ENCODE data around the gene TUG1.
A peak's percentile ranks its signal among the peaks of the same experiment; 100 is the strongest.

The TUG1 gene

DNA sequence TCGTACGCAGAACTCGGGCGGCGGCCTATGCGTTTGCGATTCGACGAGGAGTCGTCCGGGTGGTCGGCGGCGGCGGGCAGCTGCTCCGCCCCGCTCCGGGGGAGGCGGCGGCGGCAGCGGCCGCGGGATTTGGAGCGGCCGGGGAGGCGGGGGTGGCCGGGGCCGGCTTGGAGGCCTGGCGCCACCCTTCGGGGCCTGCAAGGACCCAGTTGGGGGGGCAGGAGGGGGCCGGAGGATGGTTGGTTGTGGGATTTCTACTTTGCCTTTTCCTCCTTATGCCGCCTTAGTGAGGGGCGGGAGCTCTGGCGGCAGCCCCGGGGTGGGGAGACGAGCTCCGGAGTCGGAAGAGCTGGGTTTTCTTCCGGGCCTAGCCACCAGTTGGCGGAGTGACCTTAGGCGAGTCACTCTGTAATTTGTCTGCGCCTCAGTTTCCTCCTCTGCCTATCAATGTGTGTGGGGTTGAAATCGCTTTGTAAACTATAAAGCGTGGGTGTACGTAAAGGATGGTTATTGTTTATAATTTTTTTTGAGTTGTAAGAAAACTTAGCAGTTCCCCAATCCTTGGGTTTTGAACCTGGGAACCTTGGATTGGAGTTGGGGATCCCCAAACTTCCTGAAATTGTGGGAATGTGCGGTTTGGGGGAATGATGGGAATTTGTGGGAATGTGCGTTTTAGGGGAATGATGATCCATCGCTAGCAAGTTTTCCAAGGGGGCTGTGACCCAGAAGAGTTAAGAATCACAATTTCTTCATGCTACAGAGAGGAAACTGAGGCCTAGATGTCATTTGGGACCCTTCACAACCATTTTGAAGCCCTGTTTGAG lies 679 bp downstream of the TUG1 start:
- H2AFZ ChIP-seq (ENCODE audit: low read length), result 0 out of 2 replicates have a peak overlapping the region, but pooled peaks have one; percentile 21
- H3K9me2 ChIP-seq (replicated peaks; ENCODE audit: insufficient read depth, low read length), result no peaks in the 10 kb centered on the region
- no peak for TF ChIP-seq EZH2 (optimal IDR thresholded peaks at IDR 0.05; ENCODE audit: low read depth, low read length)
- TF ChIP-seq, protein P1, sequence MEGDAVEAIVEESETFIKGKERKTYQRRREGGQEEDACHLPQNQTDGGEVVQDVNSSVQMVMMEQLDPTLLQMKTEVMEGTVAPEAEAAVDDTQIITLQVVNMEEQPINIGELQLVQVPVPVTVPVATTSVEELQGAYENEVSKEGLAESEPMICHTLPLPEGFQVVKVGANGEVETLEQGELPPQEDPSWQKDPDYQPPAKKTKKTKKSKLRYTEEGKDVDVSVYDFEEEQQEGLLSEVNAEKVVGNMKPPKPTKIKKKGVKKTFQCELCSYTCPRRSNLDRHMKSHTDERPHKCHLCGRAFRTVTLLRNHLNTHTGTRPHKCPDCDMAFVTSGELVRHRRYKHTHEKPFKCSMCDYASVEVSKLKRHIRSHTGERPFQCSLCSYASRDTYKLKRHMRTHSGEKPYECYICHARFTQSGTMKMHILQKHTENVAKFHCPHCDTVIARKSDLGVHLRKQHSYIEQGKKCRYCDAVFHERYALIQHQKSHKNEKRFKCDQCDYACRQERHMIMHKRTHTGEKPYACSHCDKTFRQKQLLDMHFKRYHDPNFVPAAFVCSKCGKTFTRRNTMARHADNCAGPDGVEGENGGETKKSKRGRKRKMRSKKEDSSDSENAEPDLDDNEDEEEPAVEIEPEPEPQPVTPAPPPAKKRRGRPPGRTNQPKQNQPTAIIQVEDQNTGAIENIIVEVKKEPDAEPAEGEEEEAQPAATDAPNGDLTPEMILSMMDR (IDR thresholded peaks at IDR 0.05; ENCODE audit: low read length), result no peak
- TF ChIP-seq EZH2phosphoT487 (IDR thresholded peaks at IDR 0.05; ENCODE audit: low read length), result no peak
- H3K27me3 ChIP-seq (replicated peaks; ENCODE audit: insufficient read depth, low read length), result no peaks in the 10 kb centered on the region
- H3F3A ChIP-seq (ENCODE audit: insufficient read depth, low read length), result peaks cover 3% of the 10 kb centered on the region; the same call in 1 of the 2 replicates
- no peaks in the 10 kb centered on the region for H4K20me1 ChIP-seq (ENCODE audit: insufficient read depth, low read length)
- H3K4me1 ChIP-seq (ENCODE audit: low read length), result peaks cover 7% of the 10 kb centered on the region
- H3K4me2 ChIP-seq (ENCODE audit: low read depth, low read length), result peak overlapping the region; percentile 86
- peaks cover 30% of the 10 kb centered on the region for H3K36me3 ChIP-seq (replicated peaks; ENCODE audit: insufficient read depth, low read length)
- peak; percentile 40 for DNase-seq
- peaks cover 57% of the 10 kb centered on the region for H3K79me2 ChIP-seq (ENCODE audit: low read length)
- H3K27ac ChIP-seq (ENCODE audit: low read length), result peak overlapping the region; percentile 69; the same call in 1 of the 2 replicates
- H3K9me3 ChIP-seq (replicated peaks; ENCODE audit: insufficient read depth, low read length), result no peaks in the 10 kb centered on the region
- peak overlapping the region; percentile 78 for H3K9ac ChIP-seq (ENCODE audit: low read length)
- H3K4me3 ChIP-seq (ENCODE audit: low read length), result peak overlapping the region; percentile 78

DNA sequence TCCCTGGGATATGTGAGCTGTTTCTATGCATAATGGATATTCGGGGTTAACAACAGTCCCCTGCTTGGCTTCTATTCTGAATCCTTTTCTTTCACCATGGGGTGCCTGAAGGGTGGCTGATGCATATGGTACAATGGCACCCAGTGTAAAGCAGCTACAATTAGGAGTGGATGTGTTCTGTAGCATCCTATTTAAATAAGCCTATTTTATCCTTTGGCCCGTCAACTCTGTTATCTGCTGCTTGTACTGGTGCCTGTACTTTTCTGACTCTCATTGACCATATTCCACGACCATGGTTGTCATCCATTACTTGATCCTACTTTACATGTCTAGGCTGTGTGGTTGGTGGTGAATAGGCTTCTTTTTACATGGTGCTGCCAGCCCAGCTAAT lies 1.3 kb downstream of the TUG1 start:
- peaks cover 7% of the 10 kb centered on the region for H3K4me1 ChIP-seq (ENCODE audit: low read length)
- no peaks in the 10 kb centered on the region for H3K9me2 ChIP-seq (replicated peaks; ENCODE audit: insufficient read depth, low read length)
- DNase-seq, result no peak
- peak overlapping the region; percentile 78 for H3K4me3 ChIP-seq (ENCODE audit: low read length)
- no peaks in the 10 kb centered on the region for H3K9me3 ChIP-seq (replicated peaks; ENCODE audit: insufficient read depth, low read length)
- H3K27me3 ChIP-seq (replicated peaks; ENCODE audit: insufficient read depth, low read length), result no peaks in the 10 kb centered on the region
- H3K27ac ChIP-seq (ENCODE audit: low read length), result no peak overlapping the region
- no peaks in the 10 kb centered on the region for H4K20me1 ChIP-seq (ENCODE audit: insufficient read depth, low read length)
- TF ChIP-seq, protein P1 (IDR thresholded peaks at IDR 0.05; ENCODE audit: low read length), result no peak
- TF ChIP-seq EZH2phosphoT487 (IDR thresholded peaks at IDR 0.05; ENCODE audit: low read length) (no peak), EZH2 (optimal IDR thresholded peaks at IDR 0.05; ENCODE audit: low read depth, low read length) (no peak)
- peaks cover 34% of the 10 kb centered on the region for H3K36me3 ChIP-seq (replicated peaks; ENCODE audit: insufficient read depth, low read length)
- peaks cover 57% of the 10 kb centered on the region for H3K79me2 ChIP-seq (ENCODE audit: low read length)
- H3K9ac ChIP-seq (ENCODE audit: low read length), result peak overlapping the region; percentile 78; the same call in 1 of the 2 replicates
- no peak overlapping the region for H2AFZ ChIP-seq (ENCODE audit: low read length)
- H3F3A ChIP-seq (ENCODE audit: insufficient read depth, low read length), result peaks cover 3% of the 10 kb centered on the region; the same call in 1 of the 2 replicates
- peak overlapping the region; percentile 86 for H3K4me2 ChIP-seq (ENCODE audit: low read depth, low read length)

DNA sequence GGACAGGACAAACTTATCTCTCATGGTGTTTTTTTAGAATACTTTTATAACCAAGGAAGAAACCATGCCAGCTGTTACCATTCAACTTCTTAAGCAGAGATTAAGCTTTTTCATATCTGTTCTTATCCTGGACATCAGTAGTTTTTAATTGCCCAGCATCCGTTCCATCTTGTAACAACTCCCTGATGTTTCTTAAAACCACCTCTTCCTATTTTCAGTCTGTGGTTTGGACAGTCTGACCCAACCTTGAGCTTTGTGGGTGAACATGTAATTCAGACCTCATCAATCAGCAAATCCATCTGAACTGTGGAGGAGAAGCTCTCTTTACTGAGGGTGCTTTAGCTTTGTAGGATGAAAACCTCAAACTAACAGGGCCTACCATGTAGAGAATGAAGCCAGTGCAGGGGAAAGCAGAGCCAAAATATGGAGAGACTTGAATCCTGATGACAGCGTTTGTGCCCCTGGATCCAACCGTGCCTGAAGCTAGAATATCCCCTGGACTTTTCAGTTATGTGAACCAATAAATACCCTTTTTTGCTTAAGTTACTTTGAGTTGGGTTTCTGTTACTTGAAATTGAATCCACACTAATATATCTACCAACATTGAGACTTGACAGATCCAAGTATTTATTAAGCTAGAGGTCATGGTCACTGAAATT lies 9.4 kb downstream of the TUG1 start:
- H3K4me3 ChIP-seq (ENCODE audit: low read length), result no peak overlapping the region
- no peaks in the 10 kb centered on the region for H3K79me2 ChIP-seq (ENCODE audit: low read length)
- H4K20me1 ChIP-seq (ENCODE audit: insufficient read depth, low read length), result no peaks in the 10 kb centered on the region
- no peaks in the 10 kb centered on the region for H3F3A ChIP-seq (ENCODE audit: insufficient read depth, low read length)
- no peak overlapping the region for H3K4me2 ChIP-seq (ENCODE audit: low read depth, low read length)
- DNase-seq, result no peak
- H2AFZ ChIP-seq (ENCODE audit: low read length), result no peak overlapping the region
- no peak for TF ChIP-seq EZH2 (optimal IDR thresholded peaks at IDR 0.05; ENCODE audit: low read depth, low read length)
- no peak for TF ChIP-seq EZH2phosphoT487 (IDR thresholded peaks at IDR 0.05; ENCODE audit: low read length)
- TF ChIP-seq, protein P1 (IDR thresholded peaks at IDR 0.05; ENCODE audit: low read length), result no peak
- H3K27ac ChIP-seq (ENCODE audit: low read length), result no peak overlapping the region
- H3K4me1 ChIP-seq (ENCODE audit: low read length), result no peaks in the 10 kb centered on the region
- no peaks in the 10 kb centered on the region for H3K9me3 ChIP-seq (replicated peaks; ENCODE audit: insufficient read depth, low read length)
- H3K9me2 ChIP-seq (replicated peaks; ENCODE audit: insufficient read depth, low read length), result no peaks in the 10 kb centered on the region
- H3K36me3 ChIP-seq (replicated peaks; ENCODE audit: insufficient read depth, low read length), result peaks cover 14% of the 10 kb centered on the region; the same call in 1 of the 2 replicates
- no peak overlapping the region for H3K9ac ChIP-seq (ENCODE audit: low read length)
- no peaks in the 10 kb centered on the region for H3K27me3 ChIP-seq (replicated peaks; ENCODE audit: insufficient read depth, low read length)

All from MM.1S (cell line).